Measurements from ENCODE around the gene TERT.

- TF ChIP-seq CTCF (conservative IDR thresholded peaks at IDR 0.05 in 1 of 2, IDR thresholded peaks at IDR 0.05 in 1 of 2; ENCODE audit: extremely low read depth in 1 of 2, insufficient read depth in 1 of 2, low read depth in 1 of 2, low read length in 2 of 2): no peak
- TF ChIP-seq EZH2 (IDR thresholded peaks at IDR 0.05; ENCODE audit: borderline replicate concordance, low read length): no peak
Measured at GRCh38 chr5:1330847-1331831, 36.3 kb upstream of the TERT start.

All from mammary epithelial cell (primary cell).